Kidney epithelial cell (primary cell): ENCODE measurements around the gene ADAMTS16. TPM values are rescaled to one million over a fixed set of nuclear protein-coding genes. Genes with fewer than 3 reads are reported as not detected.

Source experiments
- DNase-seq: peaks from one replicate; pipeline ENCODE4 v3.0.0-alpha.2; 2010; ENCODE audit warnings: low read depth
- H3K27me3 ChIP-seq: 2 replicates; pipeline ENCODE4 v1.6.0; 2011; ENCODE audit warnings: low read length; ENCODE audit not compliant: control insufficient read depth, insufficient read depth
- H3K36me3 ChIP-seq: 2 replicates; pipeline ENCODE4 v1.5.1; 2011; ENCODE audit warnings: low read length; ENCODE audit not compliant: control insufficient read depth, insufficient read depth
- H3K4me3 ChIP-seq: 2 replicates; pipeline ENCODE4 v1.5.1; 2011; ENCODE audit warnings: low read depth, mild to moderate bottlenecking, control low read depth, low read length
- CTCF ChIP-seq: IDR thresholded peaks from 2 replicates; pipeline ENCODE4 v1.5.1; 2011; ENCODE audit warnings: mild to moderate bottlenecking, moderate library complexity, low read length, control low read depth, inconsistent platforms; ENCODE audit not compliant: insufficient read depth, poor library complexity, severe bottlenecking
- total RNA-seq: library from RNA; depleted of rRNA; stranded (reverse); fragments of >200 nt; gene quantifications from 2 replicates; pipeline ENCODE4 v1.2.3, GENCODE V29; 2015

ADAMTS16 gene
- total RNA-seq, 1 donor from 2014 or later, result 1.8 TPM

DNA sequence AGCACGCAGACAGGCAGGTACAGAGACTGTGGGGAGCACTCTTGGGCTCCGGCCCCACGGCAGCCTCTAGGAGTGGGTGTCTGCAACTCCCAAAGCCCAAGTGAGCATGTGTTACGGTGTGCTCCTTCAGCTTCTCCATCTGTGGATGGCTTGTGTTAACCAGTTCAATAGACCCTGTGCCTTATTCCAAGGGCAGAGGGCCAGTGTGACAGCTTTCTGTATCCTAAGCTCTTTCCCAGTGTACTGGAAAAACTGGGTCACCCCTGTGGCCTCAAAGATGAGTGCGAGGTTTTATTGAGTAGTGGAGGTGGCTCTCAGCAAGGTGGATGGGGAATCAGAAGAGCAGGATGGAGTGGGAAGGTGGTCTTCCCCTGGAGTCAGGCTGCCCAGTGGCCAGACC, 78.3 kb downstream of the ADAMTS16 start:
- no peak for TF ChIP-seq CTCF
- no peaks in the 10 kb centered on the region for H3K27me3 ChIP-seq
- no peak overlapping the region for H3K4me3 ChIP-seq
- no peaks in the 10 kb centered on the region for H3K36me3 ChIP-seq
- no peak for DNase-seq

DNA sequence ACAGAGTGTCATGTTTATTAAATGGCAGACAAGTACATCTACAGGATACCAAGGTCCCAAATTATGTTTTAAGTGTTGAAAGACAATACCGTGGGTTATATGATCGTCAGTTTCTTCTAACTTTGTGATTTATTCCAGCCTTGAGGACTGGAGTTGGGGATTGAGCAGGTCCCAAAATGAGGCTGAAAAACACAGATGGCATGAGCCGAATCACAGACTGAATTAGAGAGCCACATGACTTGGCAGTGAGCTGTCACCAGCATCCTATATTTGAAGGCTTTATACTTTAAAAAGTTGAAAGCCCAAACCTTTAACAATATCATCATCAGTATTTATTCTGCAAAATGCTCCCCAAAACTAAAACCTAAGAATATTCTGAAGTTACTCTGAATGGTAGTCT, 79.4 kb downstream of the ADAMTS16 start:
- Histone ChIP-seq H3K4me3 (no peak overlapping the region), H3K36me3 (no peaks in the 10 kb centered on the region), H3K27me3 (no peaks in the 10 kb centered on the region)
- no peak for DNase-seq
- no peak for TF ChIP-seq CTCF

GRCh38 chr5:5220901-5221631, 80.9 kb downstream of the ADAMTS16 start:
- DNase-seq, result no peak
- no peak for TF ChIP-seq CTCF
- H3K4me3 ChIP-seq, result no peak overlapping the region

GRCh38 chr5:5221724-5222123, 81.6 kb downstream of the ADAMTS16 start:
- Histone ChIP-seq H3K27me3 (no peaks in the 10 kb centered on the region), H3K4me3 (no peak overlapping the region), H3K36me3 (no peaks in the 10 kb centered on the region)
- TF ChIP-seq CTCF, result no peak
- DNase-seq, result no peak

More at GRCh38 chr5:5220901-5221631, 80.9 kb downstream of the ADAMTS16 start:
- Histone ChIP-seq H3K27me3 (no peaks in the 10 kb centered on the region), H3K36me3 (no peaks in the 10 kb centered on the region)

- no peak for TF ChIP-seq CTCF
- no peak for DNase-seq
- Histone ChIP-seq H3K36me3 (no peaks in the 10 kb centered on the region), H3K27me3 (no peaks in the 10 kb centered on the region), H3K4me3 (no peak overlapping the region)
Observed at GRCh38 chr5:5231576-5231975, 91.4 kb downstream of the ADAMTS16 start.

GRCh38 chr5:5234912-5235311, 94.8 kb downstream of the ADAMTS16 start:
- H3K27me3 ChIP-seq, result no peaks in the 10 kb centered on the region
- no peak overlapping the region for H3K4me3 ChIP-seq
- TF ChIP-seq CTCF, result no peak
- H3K36me3 ChIP-seq, result no peaks in the 10 kb centered on the region
- no peak for DNase-seq
